AG04450 (cell line): ENCODE data around the gene ST6GALNAC3. TPM values are rescaled to one million over a fixed set of nuclear protein-coding genes. Genes with fewer than 3 reads are reported as not detected.

Experiments
- CTCF ChIA-PET: fragments of 300-600, 350-600 bp; formaldehyde crosslinking; extraction: SDS; loops from one replicate; lab custom pipeline; 2022; ENCODE audit warnings: antibody characterized with exemption, inconsistent platforms; lab: Charles Lee
- POLR2A ChIA-PET: fragments of 350-600 bp; formaldehyde crosslinking; extraction: SDS; loops from one replicate; lab custom pipeline; 2021; ENCODE audit warnings: antibody characterized with exemption, inconsistent platforms; lab: Yijun Ruan, JAX
- DNase-seq: peaks from one replicate; pipeline ENCODE4 v3.0.0-alpha.2; 2011; ENCODE audit warnings: low read depth, low spot score
- H3K27ac ChIP-seq: one replicate; pipeline ENCODE4 v1.5.1; 2012; ENCODE audit warnings: low read depth, low read length, control low read depth
- H3K27me3 ChIP-seq: one replicate; pipeline ENCODE4 v1.6.0; 2012; ENCODE audit warnings: low read length; ENCODE audit not compliant: control insufficient read depth, insufficient read depth
- H3K4me3 ChIP-seq: 2 replicates; pipeline ENCODE4 v1.5.1; 2011; ENCODE audit warnings: mild to moderate bottlenecking, low read depth, low read length, control low read depth
- H3K9me3 ChIP-seq: 2 replicates; pipeline ENCODE4 v1.5.1; 2012; ENCODE audit warnings: low read length; ENCODE audit not compliant: control insufficient read depth, insufficient read depth
- polyA plus RNA-seq: library from polyadenylated mRNA; depleted of rRNA; stranded (reverse); fragments of >200 nt; gene quantifications from 2 replicates; pipeline ENCODE4 v1.2.3, GENCODE V29; 2011
- TF ChIP-seq, protein P1 (sequence below): IDR thresholded peaks from 2 replicates; pipeline ENCODE4 v1.5.1; 2011; ENCODE audit warnings: low read depth, low read length, control low read depth, inconsistent platforms

Gene ST6GALNAC3
- polyA plus RNA-seq, 1 experiment = 2.1 TPM

DNA sequence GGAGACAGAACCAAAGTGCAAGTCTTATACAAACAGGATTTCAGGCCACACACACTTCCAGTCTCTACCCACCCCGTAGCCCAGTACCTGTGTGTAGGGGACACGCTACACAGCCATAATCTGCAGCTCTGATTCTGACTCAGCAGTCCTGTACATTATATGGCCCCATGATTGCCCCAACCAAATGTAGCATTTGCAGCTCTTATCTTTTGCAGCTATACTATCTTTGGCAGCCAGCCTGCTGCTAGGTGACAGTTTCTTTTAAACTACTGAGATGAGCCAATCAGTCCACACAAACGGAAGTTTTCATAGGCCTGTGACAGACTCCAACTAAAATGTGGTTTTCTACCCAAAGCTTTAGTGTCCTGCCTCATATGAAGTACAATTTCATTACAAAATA, 533.2 kb downstream of the ST6GALNAC3 start:
- Histone ChIP-seq H3K27ac (no peak overlapping the region), H3K9me3 (no peaks in the 10 kb centered on the region), H3K27me3 (no peaks in the 10 kb centered on the region), H3K4me3 (no peak overlapping the region)
- no peak for DNase-seq
- TF ChIP-seq, protein P1, sequence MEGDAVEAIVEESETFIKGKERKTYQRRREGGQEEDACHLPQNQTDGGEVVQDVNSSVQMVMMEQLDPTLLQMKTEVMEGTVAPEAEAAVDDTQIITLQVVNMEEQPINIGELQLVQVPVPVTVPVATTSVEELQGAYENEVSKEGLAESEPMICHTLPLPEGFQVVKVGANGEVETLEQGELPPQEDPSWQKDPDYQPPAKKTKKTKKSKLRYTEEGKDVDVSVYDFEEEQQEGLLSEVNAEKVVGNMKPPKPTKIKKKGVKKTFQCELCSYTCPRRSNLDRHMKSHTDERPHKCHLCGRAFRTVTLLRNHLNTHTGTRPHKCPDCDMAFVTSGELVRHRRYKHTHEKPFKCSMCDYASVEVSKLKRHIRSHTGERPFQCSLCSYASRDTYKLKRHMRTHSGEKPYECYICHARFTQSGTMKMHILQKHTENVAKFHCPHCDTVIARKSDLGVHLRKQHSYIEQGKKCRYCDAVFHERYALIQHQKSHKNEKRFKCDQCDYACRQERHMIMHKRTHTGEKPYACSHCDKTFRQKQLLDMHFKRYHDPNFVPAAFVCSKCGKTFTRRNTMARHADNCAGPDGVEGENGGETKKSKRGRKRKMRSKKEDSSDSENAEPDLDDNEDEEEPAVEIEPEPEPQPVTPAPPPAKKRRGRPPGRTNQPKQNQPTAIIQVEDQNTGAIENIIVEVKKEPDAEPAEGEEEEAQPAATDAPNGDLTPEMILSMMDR = no peak
- ChIA-PET POLR2A (no interaction called here), CTCF (no interaction called here)

DNA sequence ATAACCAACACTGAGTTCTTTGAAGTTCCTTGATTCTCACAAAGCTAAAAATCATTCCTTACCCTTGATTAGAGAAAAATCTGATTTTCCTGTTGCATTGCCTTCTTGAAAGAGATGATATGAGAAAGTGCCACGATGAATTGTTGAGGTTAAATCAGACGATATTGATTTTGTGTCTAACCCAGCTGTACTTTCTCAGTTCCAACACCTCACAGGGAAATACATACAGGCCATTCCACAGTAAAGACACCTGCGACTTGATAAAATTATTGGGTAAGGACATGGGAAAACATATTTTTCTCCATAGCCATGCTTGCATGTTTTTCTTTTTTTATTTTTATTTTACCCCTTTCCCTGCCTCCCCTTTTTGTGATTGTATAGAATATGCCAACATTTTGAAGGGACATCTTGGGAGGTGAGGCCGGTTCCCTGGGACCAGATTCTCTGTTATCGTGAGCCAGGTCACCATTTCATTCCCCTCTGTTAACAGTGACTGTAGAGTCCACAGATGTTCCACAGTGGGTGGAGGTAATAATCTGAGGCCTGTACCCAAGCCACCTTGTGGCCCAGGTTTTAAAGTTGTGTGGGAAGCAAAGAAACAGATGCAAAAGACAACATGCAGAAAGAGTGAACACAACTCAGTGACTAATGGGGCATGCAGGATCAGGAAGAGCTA, 537.4 kb downstream of the ST6GALNAC3 start:
- H3K27ac ChIP-seq = no peak overlapping the region
- no peaks in the 10 kb centered on the region for H3K9me3 ChIP-seq
- no peaks in the 10 kb centered on the region for H3K27me3 ChIP-seq
- POLR2A ChIA-PET = no interaction called here
- TF ChIP-seq, protein P1 = no peak
- no peak overlapping the region for H3K4me3 ChIP-seq
- no peak for DNase-seq
- CTCF ChIA-PET = no interaction called here

DNA sequence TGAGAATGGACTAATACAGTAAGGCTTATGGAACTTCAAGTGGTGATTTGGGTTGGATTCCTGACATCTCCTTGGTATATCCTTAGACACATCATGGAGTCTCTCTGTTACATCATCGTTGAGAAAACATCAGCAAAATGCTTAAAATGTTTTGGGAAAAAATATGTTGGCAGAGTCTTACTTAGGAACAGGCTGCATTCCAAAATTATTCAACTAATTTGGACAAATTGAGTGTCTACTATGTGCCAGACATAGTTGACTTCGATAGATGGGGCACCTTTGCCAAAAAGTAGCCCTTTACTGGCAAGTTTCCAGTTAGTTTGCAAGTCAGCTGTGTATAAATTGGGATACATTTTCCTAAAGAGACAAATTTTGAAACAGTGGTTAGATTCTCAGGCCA, 539.3 kb downstream of the ST6GALNAC3 start:
- DNase-seq = no peak
- ChIA-PET CTCF (no interaction called here), POLR2A (no interaction called here)
- Histone ChIP-seq H3K9me3 (no peaks in the 10 kb centered on the region), H3K27me3 (no peaks in the 10 kb centered on the region), H3K27ac (no peak overlapping the region), H3K4me3 (no peak overlapping the region)
- TF ChIP-seq, protein P1 = no peak

DNA sequence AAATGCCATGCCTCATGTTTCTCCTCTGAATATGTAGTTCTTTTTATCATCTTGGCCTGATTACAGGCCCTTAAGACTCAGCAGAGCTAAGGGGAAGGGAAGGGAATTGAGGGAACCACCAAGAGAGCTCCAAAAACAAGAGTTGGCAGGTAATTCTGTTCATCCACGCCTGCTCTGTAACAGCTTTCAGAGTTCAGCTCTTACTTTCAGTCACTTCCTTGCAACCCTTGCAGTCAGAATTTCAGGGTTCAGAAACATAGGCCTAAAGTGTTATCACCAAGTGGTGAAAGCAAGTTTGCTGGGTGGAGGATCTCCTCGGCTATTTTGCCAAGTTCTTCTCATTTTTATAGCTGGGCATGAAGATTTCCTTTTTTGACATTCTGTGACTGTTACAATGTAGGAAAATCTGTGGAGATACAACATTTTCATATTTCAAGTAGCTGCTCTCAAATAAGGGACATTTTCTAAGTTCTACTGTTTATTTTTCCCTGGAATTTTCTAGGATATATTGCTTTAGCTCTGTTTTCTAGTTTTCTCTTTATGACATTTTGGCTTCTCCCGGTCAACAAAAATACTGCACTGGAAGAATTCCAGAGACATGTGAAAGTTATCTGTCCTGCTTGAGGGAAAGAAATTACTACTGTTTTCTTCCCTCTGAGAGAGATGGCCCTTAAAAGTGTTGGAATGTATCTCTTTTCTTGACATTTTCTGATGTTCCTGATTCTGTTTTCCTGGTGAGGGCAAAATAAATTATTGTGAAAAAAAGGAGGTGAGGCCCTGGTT, 540.9 kb downstream of the ST6GALNAC3 start:
- H3K4me3 ChIP-seq = no peak overlapping the region
- no peak overlapping the region for H3K27ac ChIP-seq
- TF ChIP-seq, protein P1 = no peak
- ChIA-PET POLR2A (no interaction called here), CTCF (no interaction called here)
- DNase-seq = no peak
- H3K9me3 ChIP-seq = no peaks in the 10 kb centered on the region
- no peaks in the 10 kb centered on the region for H3K27me3 ChIP-seq

DNA sequence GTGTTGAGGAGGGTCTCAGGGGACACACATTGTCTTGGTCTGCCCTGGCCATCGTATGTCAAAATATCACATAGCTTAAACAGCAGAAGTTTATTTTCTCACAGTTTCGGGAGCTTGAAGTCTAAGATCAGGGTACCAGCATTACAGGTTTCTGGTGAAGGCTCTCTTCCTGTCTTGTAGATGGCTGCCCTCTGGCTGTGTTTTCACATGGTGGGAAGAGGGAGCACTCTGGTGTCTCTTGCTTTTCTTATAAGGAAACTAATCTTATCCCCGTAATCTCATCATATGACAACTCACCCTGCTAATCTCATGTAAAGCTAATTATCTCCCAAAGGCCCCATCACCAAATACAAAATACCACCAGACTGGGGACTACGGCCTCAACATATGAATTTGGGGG, 545.8 kb downstream of the ST6GALNAC3 start:
- CTCF ChIA-PET = no interaction called here
- POLR2A ChIA-PET = no interaction called here

More for the DNA sequence above, 545.8 kb downstream of the ST6GALNAC3 start:
- Histone ChIP-seq H3K27me3 (no peaks in the 10 kb centered on the region), H3K4me3 (no peak overlapping the region), H3K27ac (no peak overlapping the region), H3K9me3 (no peaks in the 10 kb centered on the region)
- DNase-seq = no peak
- TF ChIP-seq, protein P1 = no peak
